WTC11 (cell line): ENCODE data around the gene TTC17.

Experiments
- ELF4 ChIP-seq: sonication (generic); formaldehyde crosslinking; IDR thresholded peaks from 2 replicates; pipeline ENCODE4 v1.8.1; 2022; ENCODE audit warnings: low read depth, mild to moderate bottlenecking, moderate library complexity, missing genetic modification reagents
- RELA ChIP-seq: sonication (generic); formaldehyde crosslinking; IDR thresholded peaks from 2 replicates; pipeline ENCODE4 v1.8.1; 2022; ENCODE audit warnings: missing genetic modification reagents, mild to moderate bottlenecking, borderline replicate concordance
- TF ChIP-seq, protein P1 (sequence below): fragments of 200-600 bp; IDR thresholded peaks from 2 replicates; pipeline ENCODE4 v1.8.0; 2022; ENCODE audit warnings: antibody characterized with exemption

DNA sequence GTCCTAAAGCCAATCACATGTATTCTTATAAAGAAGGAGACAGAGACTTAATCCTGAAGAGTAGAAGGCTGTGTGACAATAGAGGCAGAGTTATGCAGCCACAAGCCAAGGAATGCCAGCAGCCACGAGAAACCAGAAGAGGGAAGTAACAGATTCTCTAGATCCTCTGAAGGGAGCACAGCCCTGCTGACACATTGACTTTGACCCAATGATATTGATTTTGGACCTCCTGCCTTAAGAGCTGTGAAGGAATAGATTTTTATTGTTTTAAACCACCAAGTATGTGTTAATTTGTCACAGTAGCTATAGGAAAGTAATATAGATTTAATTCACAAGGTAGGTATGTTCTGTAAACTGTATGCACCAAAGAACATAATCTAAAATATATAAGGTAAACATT is 103.6 kb downstream of the TTC17 start:
- TF ChIP-seq RELA (CRISPR knock-in tag) (no peak), ELF4 (no peak)
- TF ChIP-seq, protein P1, sequence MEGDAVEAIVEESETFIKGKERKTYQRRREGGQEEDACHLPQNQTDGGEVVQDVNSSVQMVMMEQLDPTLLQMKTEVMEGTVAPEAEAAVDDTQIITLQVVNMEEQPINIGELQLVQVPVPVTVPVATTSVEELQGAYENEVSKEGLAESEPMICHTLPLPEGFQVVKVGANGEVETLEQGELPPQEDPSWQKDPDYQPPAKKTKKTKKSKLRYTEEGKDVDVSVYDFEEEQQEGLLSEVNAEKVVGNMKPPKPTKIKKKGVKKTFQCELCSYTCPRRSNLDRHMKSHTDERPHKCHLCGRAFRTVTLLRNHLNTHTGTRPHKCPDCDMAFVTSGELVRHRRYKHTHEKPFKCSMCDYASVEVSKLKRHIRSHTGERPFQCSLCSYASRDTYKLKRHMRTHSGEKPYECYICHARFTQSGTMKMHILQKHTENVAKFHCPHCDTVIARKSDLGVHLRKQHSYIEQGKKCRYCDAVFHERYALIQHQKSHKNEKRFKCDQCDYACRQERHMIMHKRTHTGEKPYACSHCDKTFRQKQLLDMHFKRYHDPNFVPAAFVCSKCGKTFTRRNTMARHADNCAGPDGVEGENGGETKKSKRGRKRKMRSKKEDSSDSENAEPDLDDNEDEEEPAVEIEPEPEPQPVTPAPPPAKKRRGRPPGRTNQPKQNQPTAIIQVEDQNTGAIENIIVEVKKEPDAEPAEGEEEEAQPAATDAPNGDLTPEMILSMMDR: no peak
